Astrocyte of the cerebellum (primary cell): ENCODE measurements around the gene FSD2.

Source experiments
- DNase-seq: peaks from one replicate; pipeline ENCODE4 v3.0.0-alpha.2; 2011; ENCODE audit warnings: low read depth
- H3K4me3 ChIP-seq: 2 replicates; pipeline ENCODE4 v1.5.1; 2011; ENCODE audit warnings: mild to moderate bottlenecking, low read depth, low read length, moderate library complexity
- CTCF ChIP-seq: IDR thresholded peaks from 2 replicates; pipeline ENCODE4 v1.5.1; 2012; ENCODE audit warnings: low read length, low read depth, moderate library complexity, mild to moderate bottlenecking; ENCODE audit errors: missing control alignments
- in situ Hi-C: cut with HindIII; loops from 2 replicates; pipeline ENCODE4 v1.10.0; 2017; ENCODE audit warnings: low sequenced_read_pairs

Gene FSD2

DNA sequence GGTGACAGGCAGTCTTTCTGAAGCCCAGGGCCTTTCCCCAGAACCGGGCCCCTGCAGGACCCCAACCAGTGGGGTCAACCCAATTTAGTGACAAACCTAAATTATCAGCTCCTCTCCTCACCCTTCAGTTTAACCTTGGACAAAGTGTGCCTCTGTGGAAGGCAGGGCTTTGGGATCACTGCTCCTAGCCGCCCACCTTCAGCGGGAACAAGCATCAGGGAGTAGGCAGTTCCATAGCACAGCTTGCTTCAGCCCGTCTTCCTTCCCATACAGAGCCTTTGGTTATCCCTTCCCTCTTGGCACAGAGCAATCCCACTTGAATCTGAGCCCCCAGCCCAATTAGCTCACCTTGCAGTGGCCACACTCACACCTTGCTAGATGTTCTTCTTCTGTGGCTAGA is 90.9 kb downstream of the FSD2 start:
- no peak for DNase-seq
- H3K4me3 ChIP-seq: no peak overlapping the region
- no peak for TF ChIP-seq CTCF
- in situ Hi-C loops: no loop called here

DNA sequence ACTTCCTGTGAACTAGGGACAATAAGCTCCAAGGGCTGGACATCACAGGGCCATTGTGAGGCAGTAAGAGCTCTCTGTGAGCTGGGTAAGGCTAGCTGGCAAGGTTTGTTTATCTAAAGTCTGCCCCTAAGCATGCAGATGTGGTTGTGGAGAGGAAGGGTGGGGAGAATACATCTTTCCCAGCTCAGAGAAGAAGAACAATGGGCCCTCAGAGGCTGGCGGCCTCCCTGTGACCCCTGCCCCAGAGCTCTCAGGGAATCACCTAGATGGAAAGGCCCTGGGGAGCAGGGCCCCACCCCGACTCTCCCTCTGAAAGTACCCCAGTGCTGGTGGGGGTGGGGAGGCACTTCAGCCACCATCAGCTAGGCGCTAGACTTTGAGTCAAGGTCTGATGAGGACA is 91.9 kb downstream of the FSD2 start:
- no peak for TF ChIP-seq CTCF
- H3K4me3 ChIP-seq: no peak overlapping the region
- no peak for DNase-seq
- in situ Hi-C loops: no loop called here

- no peak for TF ChIP-seq CTCF
- in situ Hi-C loops: no loop called here
- H3K4me3 ChIP-seq: no peak overlapping the region
- no peak for DNase-seq
These were observed 93.8 kb downstream of the FSD2 start for GRCh38 chr15:82712036-82712435.

GRCh38 chr15:82710926-82711490 is 94.9 kb downstream of the FSD2 start:
- TF ChIP-seq CTCF: no peak
- H3K4me3 ChIP-seq: no peak overlapping the region
- no peak for DNase-seq
- in situ Hi-C loops: no loop called here

GRCh38 chr15:82710208-82710555 is 95.7 kb downstream of the FSD2 start:
- H3K4me3 ChIP-seq: peak overlapping the region; percentile 60
- in situ Hi-C loops: no loop called here
- DNase-seq: no peak
- no peak for TF ChIP-seq CTCF

DNA sequence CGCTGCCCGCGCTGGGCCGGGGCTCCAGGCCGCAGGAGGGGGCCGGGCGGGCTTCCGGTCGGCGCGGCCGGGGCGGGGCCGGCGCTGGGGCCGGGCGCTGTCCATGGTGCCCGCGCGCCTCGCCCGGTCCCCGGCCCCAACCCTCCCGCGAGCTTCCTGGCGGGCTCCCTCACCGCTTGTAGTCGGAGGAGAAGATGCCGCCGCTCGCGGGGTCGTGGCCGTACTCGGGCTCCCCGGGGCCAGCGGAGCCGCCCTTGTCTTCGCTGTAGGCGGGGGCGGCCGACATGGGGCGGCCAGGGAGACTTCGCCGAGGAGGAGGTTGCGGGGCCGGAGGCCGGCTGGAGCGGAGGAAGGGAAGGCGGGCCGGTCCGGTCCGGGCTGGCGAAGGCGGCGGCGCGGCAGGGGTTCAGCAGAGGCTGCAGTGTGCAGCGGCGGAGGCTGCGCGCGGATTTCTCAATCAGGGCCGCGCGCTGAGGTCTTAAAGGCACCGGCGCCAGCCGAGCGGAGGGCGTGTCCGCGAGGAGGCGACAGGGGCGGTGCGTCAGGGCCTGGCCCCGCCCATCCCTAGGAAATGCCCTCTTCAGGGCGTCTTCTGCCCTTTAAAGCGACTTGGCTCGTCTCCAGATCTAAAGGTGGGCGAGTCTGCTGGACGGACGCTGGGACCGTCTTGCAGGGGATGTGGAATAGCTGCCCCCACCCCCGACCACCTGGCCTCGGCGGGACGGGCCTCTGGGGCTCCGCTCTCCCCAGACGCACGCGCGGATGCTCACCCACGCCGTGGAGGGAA is 96.3 kb downstream of the FSD2 start, which contains the start of gene AP3B2:
Gene AP3B2, minus strand, starts transcription at position 455 of the 787 bp plus-strand sequence. Its CDS starts 169 bp downstream, at position 286.
- peak; percentile 15 for DNase-seq
- TF ChIP-seq CTCF: no peak
- in situ Hi-C loops: no loop called here
- H3K4me3 ChIP-seq: peak within 1 kb of the TSS; percentile 60
